Measurements from ENCODE around the gene AGT.

Gene AGT

GRCh38 chr1:230712470-230712942 is 1.4 kb downstream of the AGT start:
- Histone ChIP-seq H3K9me3 (ENCODE audit: control insufficient read depth in 1 of 2, low read length in 2 of 2) (no peaks in the 10 kb centered on the region), H3K4me3 (ENCODE audit: low read depth in 1 of 2, low read length in 2 of 2) (no peak overlapping the region), H3K27ac (ENCODE audit: low read length) (no peak overlapping the region), H3K36me3 (ENCODE audit: control insufficient read depth in 1 of 2, insufficient read depth in 2 of 2, low read length in 2 of 2) (no peaks in the 10 kb centered on the region), H3K4me1 (ENCODE audit: control insufficient read depth in 1 of 2, insufficient read depth in 2 of 2, low read length in 2 of 2) (peaks cover 0 to 16% of the 10 kb centered on the region in 2 donors), H3K27me3 (ENCODE audit: low read depth, low read length) (no peaks in the 10 kb centered on the region)

GRCh38 chr1:230711245-230711644 is 2.7 kb downstream of the AGT start:
- Histone ChIP-seq H3K9me3 (ENCODE audit: control insufficient read depth in 1 of 2, low read length in 2 of 2) (no peaks in the 10 kb centered on the region), H3K36me3 (ENCODE audit: control insufficient read depth in 1 of 2, insufficient read depth in 2 of 2, low read length in 2 of 2) (no peaks in the 10 kb centered on the region), H3K4me1 (ENCODE audit: control insufficient read depth in 1 of 2, insufficient read depth in 2 of 2, low read length in 2 of 2) (peaks cover 0 to 16% of the 10 kb centered on the region in 2 donors), H3K27me3 (ENCODE audit: low read depth, low read length) (no peaks in the 10 kb centered on the region), H3K27ac (ENCODE audit: low read length) (no peak overlapping the region), H3K4me3 (ENCODE audit: low read depth in 1 of 2, low read length in 2 of 2) (no peak overlapping the region)

GRCh38 chr1:230710543-230710904 is 3.4 kb downstream of the AGT start:
- Histone ChIP-seq H3K36me3 (ENCODE audit: control insufficient read depth in 1 of 2, insufficient read depth in 2 of 2, low read length in 2 of 2) (no peaks in the 10 kb centered on the region), H3K9me3 (ENCODE audit: control insufficient read depth in 1 of 2, low read length in 2 of 2) (no peaks in the 10 kb centered on the region), H3K4me1 (ENCODE audit: control insufficient read depth in 1 of 2, insufficient read depth in 2 of 2, low read length in 2 of 2) (peaks cover 0 to 16% of the 10 kb centered on the region in 2 donors), H3K27ac (ENCODE audit: low read length) (no peak overlapping the region), H3K27me3 (ENCODE audit: low read depth, low read length) (no peaks in the 10 kb centered on the region), H3K4me3 (ENCODE audit: low read depth in 1 of 2, low read length in 2 of 2) (no peak overlapping the region)

- Histone ChIP-seq H3K9me3 (ENCODE audit: control insufficient read depth in 1 of 2, low read length in 2 of 2) (no peaks in the 10 kb centered on the region), H3K4me1 (ENCODE audit: control insufficient read depth in 1 of 2, insufficient read depth in 2 of 2, low read length in 2 of 2) (peaks cover 0 to 16% of the 10 kb centered on the region in 2 donors), H3K4me3 (ENCODE audit: low read depth in 1 of 2, low read length in 2 of 2) (no peak overlapping the region), H3K36me3 (ENCODE audit: control insufficient read depth in 1 of 2, insufficient read depth in 2 of 2, low read length in 2 of 2) (no peaks in the 10 kb centered on the region), H3K27me3 (ENCODE audit: low read depth, low read length) (no peaks in the 10 kb centered on the region), H3K27ac (ENCODE audit: low read length) (no peak overlapping the region)
Measured at GRCh38 chr1:230709619-230710542, 4.0 kb downstream of the AGT start.

- no peaks in the 10 kb centered on the region for H3K36me3 ChIP-seq (ENCODE audit: control insufficient read depth in 1 of 2, insufficient read depth in 2 of 2, low read length in 2 of 2)
- no peaks in the 10 kb centered on the region for H3K9me3 ChIP-seq (ENCODE audit: control insufficient read depth in 1 of 2, low read length in 2 of 2)
- H3K4me1 ChIP-seq (ENCODE audit: control insufficient read depth in 1 of 2, insufficient read depth in 2 of 2, low read length in 2 of 2) = peaks cover 0 to 9% of the 10 kb centered on the region in 2 donors
- H3K4me3 ChIP-seq (ENCODE audit: low read depth in 1 of 2, low read length in 2 of 2) = no peak overlapping the region
- no peak overlapping the region for H3K27ac ChIP-seq (ENCODE audit: low read length)
- no peaks in the 10 kb centered on the region for H3K27me3 ChIP-seq (ENCODE audit: low read depth, low read length)
Measured at GRCh38 chr1:230708631-230709580, 5.0 kb downstream of the AGT start.

GRCh38 chr1:230707732-230708630 is 5.9 kb downstream of the AGT start:
- Histone ChIP-seq H3K9me3 (ENCODE audit: control insufficient read depth in 1 of 2, low read length in 2 of 2) (no peaks in the 10 kb centered on the region), H3K4me1 (ENCODE audit: control insufficient read depth in 1 of 2, insufficient read depth in 2 of 2, low read length in 2 of 2) (no peaks in the 10 kb centered on the region), H3K27me3 (ENCODE audit: low read depth, low read length) (no peaks in the 10 kb centered on the region), H3K27ac (ENCODE audit: low read length) (no peak overlapping the region), H3K4me3 (ENCODE audit: low read depth in 1 of 2, low read length in 2 of 2) (no peak overlapping the region), H3K36me3 (ENCODE audit: control insufficient read depth in 1 of 2, insufficient read depth in 2 of 2, low read length in 2 of 2) (no peaks in the 10 kb centered on the region)

- H3K36me3 ChIP-seq (ENCODE audit: control insufficient read depth in 1 of 2, insufficient read depth in 2 of 2, low read length in 2 of 2) = no peaks in the 10 kb centered on the region
- H3K27me3 ChIP-seq (ENCODE audit: low read depth, low read length) = no peaks in the 10 kb centered on the region
- H3K4me3 ChIP-seq (ENCODE audit: low read depth in 1 of 2, low read length in 2 of 2) = no peak overlapping the region
- no peaks in the 10 kb centered on the region for H3K4me1 ChIP-seq (ENCODE audit: control insufficient read depth in 1 of 2, insufficient read depth in 2 of 2, low read length in 2 of 2)
- H3K27ac ChIP-seq (ENCODE audit: low read length) = no peak overlapping the region
- H3K9me3 ChIP-seq (ENCODE audit: control insufficient read depth in 1 of 2, low read length in 2 of 2) = no peaks in the 10 kb centered on the region
Measured at GRCh38 chr1:230706887-230707731, 6.8 kb downstream of the AGT start.

GRCh38 chr1:230706020-230706699 is 7.8 kb downstream of the AGT start:
- Histone ChIP-seq H3K4me3 (ENCODE audit: low read depth in 1 of 2, low read length in 2 of 2) (no peak overlapping the region), H3K27me3 (ENCODE audit: low read depth, low read length) (no peaks in the 10 kb centered on the region), H3K36me3 (ENCODE audit: control insufficient read depth in 1 of 2, insufficient read depth in 2 of 2, low read length in 2 of 2) (no peaks in the 10 kb centered on the region), H3K9me3 (ENCODE audit: control insufficient read depth in 1 of 2, low read length in 2 of 2) (no peaks in the 10 kb centered on the region), H3K4me1 (ENCODE audit: control insufficient read depth in 1 of 2, insufficient read depth in 2 of 2, low read length in 2 of 2) (no peaks in the 10 kb centered on the region), H3K27ac (ENCODE audit: low read length) (no peak overlapping the region)

- Histone ChIP-seq H3K9me3 (ENCODE audit: control insufficient read depth in 1 of 2, low read length in 2 of 2) (no peaks in the 10 kb centered on the region), H3K36me3 (ENCODE audit: control insufficient read depth in 1 of 2, insufficient read depth in 2 of 2, low read length in 2 of 2) (no peaks in the 10 kb centered on the region), H3K4me1 (ENCODE audit: control insufficient read depth in 1 of 2, insufficient read depth in 2 of 2, low read length in 2 of 2) (no peaks in the 10 kb centered on the region), H3K27me3 (ENCODE audit: low read depth, low read length) (no peaks in the 10 kb centered on the region), H3K4me3 (ENCODE audit: low read depth in 1 of 2, low read length in 2 of 2) (no peak overlapping the region), H3K27ac (ENCODE audit: low read length) (no peak overlapping the region)
Measured at GRCh38 chr1:230705289-230706019, 8.5 kb downstream of the AGT start.

Measured in muscle layer of duodenum (tissue), 2 donors.